ENCODE results near the gene CSTPP1.

CSTPP1 gene, protein sequence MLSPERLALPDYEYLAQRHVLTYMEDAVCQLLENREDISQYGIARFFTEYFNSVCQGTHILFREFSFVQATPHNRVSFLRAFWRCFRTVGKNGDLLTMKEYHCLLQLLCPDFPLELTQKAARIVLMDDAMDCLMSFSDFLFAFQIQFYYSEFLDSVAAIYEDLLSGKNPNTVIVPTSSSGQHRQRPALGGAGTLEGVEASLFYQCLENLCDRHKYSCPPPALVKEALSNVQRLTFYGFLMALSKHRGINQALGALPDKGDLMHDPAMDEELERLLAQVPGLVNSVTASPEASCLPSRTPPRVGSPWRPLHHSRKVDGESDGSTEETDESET

GRCh38 chr11:46936138-46937110 is at the start of gene CSTPP1:
Gene CSTPP1, plus strand, starts transcription at chr11:46936761. Its CDS starts 45 bp downstream, at chr11:46936806.
- H3K9me3 ChIP-seq (ENCODE audit: insufficient read depth, low read length), result no peaks in the 10 kb centered on the region
- TF ChIP-seq ZNF274 (IDR thresholded peaks at IDR 0.05; ENCODE audit: low read depth, low read length) (no peak), YY1 (IDR thresholded peaks at IDR 0.05; ENCODE audit: insufficient read depth, insufficient read length) (peak; percentile 13)

DNA sequence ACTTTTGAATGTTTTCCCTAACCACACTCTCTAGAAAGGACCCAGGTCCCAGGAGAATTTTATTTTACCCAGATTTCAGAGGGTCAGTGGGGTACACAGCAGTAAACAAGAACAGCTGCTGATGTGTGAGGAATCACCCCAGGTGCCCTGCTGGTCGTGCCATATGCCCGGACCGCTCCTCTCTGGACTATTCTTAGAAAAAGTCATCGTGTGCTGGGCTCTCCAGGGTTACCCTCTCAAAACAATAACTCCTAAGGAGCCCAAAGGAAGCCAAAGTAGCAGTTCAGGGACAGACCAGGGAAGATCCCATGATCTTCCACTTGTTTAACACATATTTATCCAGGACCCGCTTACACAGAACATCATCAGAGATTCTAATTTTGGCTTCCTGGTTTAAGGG is 47.9 kb upstream of the CSTPP1 start:
- Histone ChIP-seq H3K9me3 (ENCODE audit: insufficient read depth, low read length) (no peaks in the 10 kb centered on the region), H3K4me3 (ENCODE audit: insufficient read length, low read depth) (no peak overlapping the region), H3K9ac (ENCODE audit: insufficient read length, low read depth) (no peak overlapping the region), H3K27me3 (ENCODE audit: insufficient read depth, insufficient read length) (no peaks in the 10 kb centered on the region), H3K4me1 (ENCODE audit: insufficient read depth, insufficient read length) (no peaks in the 10 kb centered on the region), H3K36me3 (ENCODE audit: insufficient read depth, insufficient read length, low read length) (peaks cover 83% of the 10 kb centered on the region)
- TF ChIP-seq ZNF274 (IDR thresholded peaks at IDR 0.05; ENCODE audit: low read depth, low read length) (no peak), YY1 (IDR thresholded peaks at IDR 0.05; ENCODE audit: insufficient read depth, insufficient read length) (no peak), SUZ12 (IDR thresholded peaks at IDR 0.05; ENCODE audit: extremely low read depth, insufficient read depth, insufficient read length) (no peak)
- no peak for DNase-seq (ENCODE audit: low read depth, low spot score)

More at GRCh38 chr11:46936138-46937110, at the start of gene CSTPP1:
- H3K36me3 ChIP-seq (ENCODE audit: insufficient read depth, insufficient read length, low read length), result peaks cover 6% of the 10 kb centered on the region
- no peaks in the 10 kb centered on the region for H3K4me1 ChIP-seq (ENCODE audit: insufficient read depth, insufficient read length)
- peak within 1 kb of the TSS; percentile 76 for H3K4me3 ChIP-seq (ENCODE audit: insufficient read length, low read depth)
- DNase-seq (ENCODE audit: low read depth, low spot score), result peak; percentile 92
- peak within 1 kb of the TSS; percentile 88 for H3K9ac ChIP-seq (ENCODE audit: insufficient read length, low read depth)
- no peaks in the 10 kb centered on the region for H3K27me3 ChIP-seq (ENCODE audit: insufficient read depth, insufficient read length)

DNA sequence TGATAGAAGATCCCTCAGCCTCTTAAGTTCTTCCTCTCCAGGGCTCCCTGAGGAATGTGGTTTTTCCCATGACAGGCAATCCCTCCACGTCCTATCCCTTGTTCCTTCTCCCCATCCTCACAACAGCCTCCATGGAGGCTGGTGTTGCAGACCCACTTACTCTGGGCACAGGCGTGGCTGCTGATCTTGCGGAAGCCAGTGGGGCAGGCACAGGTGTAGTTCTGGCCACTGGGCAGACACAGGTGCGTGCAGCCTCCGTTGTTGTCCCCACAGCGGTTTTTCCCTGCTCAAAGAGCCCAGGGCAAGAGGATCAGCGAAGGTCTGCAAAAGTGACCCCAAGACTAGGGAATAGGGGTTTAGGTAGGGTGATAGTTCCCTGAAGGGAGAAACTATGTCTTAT is 47.3 kb upstream of the CSTPP1 start:
- no peaks in the 10 kb centered on the region for H3K4me1 ChIP-seq (ENCODE audit: insufficient read depth, insufficient read length)
- H3K36me3 ChIP-seq (ENCODE audit: insufficient read depth, insufficient read length, low read length), result peaks cover 80% of the 10 kb centered on the region

GRCh38 chr11:46889689-46890475 is 46.7 kb upstream of the CSTPP1 start:
- H3K9me3 ChIP-seq (ENCODE audit: insufficient read depth, low read length), result no peaks in the 10 kb centered on the region

More for the DNA sequence above, 47.3 kb upstream of the CSTPP1 start:
- Histone ChIP-seq H3K9ac (ENCODE audit: insufficient read length, low read depth) (no peak overlapping the region), H3K27me3 (ENCODE audit: insufficient read depth, insufficient read length) (no peaks in the 10 kb centered on the region), H3K4me3 (ENCODE audit: insufficient read length, low read depth) (no peak overlapping the region), H3K9me3 (ENCODE audit: insufficient read depth, low read length) (no peaks in the 10 kb centered on the region)
- no peak for DNase-seq (ENCODE audit: low read depth, low spot score)
- no peak for TF ChIP-seq ZNF274 (IDR thresholded peaks at IDR 0.05; ENCODE audit: low read depth, low read length)
- TF ChIP-seq YY1 (IDR thresholded peaks at IDR 0.05; ENCODE audit: insufficient read depth, insufficient read length), result no peak
- no peak for TF ChIP-seq SUZ12 (IDR thresholded peaks at IDR 0.05; ENCODE audit: extremely low read depth, insufficient read depth, insufficient read length)

GRCh38 chr11:46890665-46891064 is 45.9 kb upstream of the CSTPP1 start:
- Histone ChIP-seq H3K27me3 (ENCODE audit: insufficient read depth, insufficient read length) (no peaks in the 10 kb centered on the region), H3K4me1 (ENCODE audit: insufficient read depth, insufficient read length) (no peaks in the 10 kb centered on the region), H3K9ac (ENCODE audit: insufficient read length, low read depth) (no peak overlapping the region), H3K4me3 (ENCODE audit: insufficient read length, low read depth) (no peak overlapping the region), H3K9me3 (ENCODE audit: insufficient read depth, low read length) (no peaks in the 10 kb centered on the region), H3K36me3 (ENCODE audit: insufficient read depth, insufficient read length, low read length) (peaks cover 86% of the 10 kb centered on the region)
- no peak for DNase-seq (ENCODE audit: low read depth, low spot score)
- TF ChIP-seq YY1 (IDR thresholded peaks at IDR 0.05; ENCODE audit: insufficient read depth, insufficient read length), result no peak
- TF ChIP-seq ZNF274 (IDR thresholded peaks at IDR 0.05; ENCODE audit: low read depth, low read length), result no peak
- no peak for TF ChIP-seq SUZ12 (IDR thresholded peaks at IDR 0.05; ENCODE audit: extremely low read depth, insufficient read depth, insufficient read length)

More at GRCh38 chr11:46889689-46890475, 46.7 kb upstream of the CSTPP1 start:
- H3K9ac ChIP-seq (ENCODE audit: insufficient read length, low read depth), result no peak overlapping the region
- peak; percentile 59 for DNase-seq (ENCODE audit: low read depth, low spot score)
- no peak for TF ChIP-seq SUZ12 (IDR thresholded peaks at IDR 0.05; ENCODE audit: extremely low read depth, insufficient read depth, insufficient read length)
- H3K4me1 ChIP-seq (ENCODE audit: insufficient read depth, insufficient read length), result no peaks in the 10 kb centered on the region
- H3K27me3 ChIP-seq (ENCODE audit: insufficient read depth, insufficient read length), result no peaks in the 10 kb centered on the region
- H3K4me3 ChIP-seq (ENCODE audit: insufficient read length, low read depth), result no peak overlapping the region
- peaks cover 85% of the 10 kb centered on the region for H3K36me3 ChIP-seq (ENCODE audit: insufficient read depth, insufficient read length, low read length)

DNA sequence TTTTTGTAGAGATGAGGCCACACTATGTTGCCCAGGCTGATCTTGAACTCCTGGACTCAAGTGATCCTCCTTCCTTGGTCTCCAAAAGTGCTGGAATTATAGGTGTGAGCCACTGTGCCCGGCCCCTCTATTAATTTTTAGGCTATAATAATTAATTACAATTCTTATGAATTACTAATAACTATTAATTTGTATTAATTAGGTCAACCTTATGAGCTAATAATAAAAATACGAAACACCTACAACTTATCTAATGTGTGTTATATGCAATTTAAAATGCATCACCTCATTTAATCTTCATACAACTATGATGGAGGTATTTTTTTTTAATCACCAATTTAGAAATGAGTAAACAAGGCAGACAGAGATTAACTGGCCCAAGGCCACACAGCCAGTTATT is 44.5 kb upstream of the CSTPP1 start:
- no peak for DNase-seq (ENCODE audit: low read depth, low spot score)
- Histone ChIP-seq H3K4me1 (ENCODE audit: insufficient read depth, insufficient read length) (peaks cover 2% of the 10 kb centered on the region), H3K27me3 (ENCODE audit: insufficient read depth, insufficient read length) (no peaks in the 10 kb centered on the region), H3K9ac (ENCODE audit: insufficient read length, low read depth) (no peak overlapping the region), H3K9me3 (ENCODE audit: insufficient read depth, low read length) (no peaks in the 10 kb centered on the region), H3K4me3 (ENCODE audit: insufficient read length, low read depth) (no peak overlapping the region), H3K36me3 (ENCODE audit: insufficient read depth, insufficient read length, low read length) (peaks cover 86% of the 10 kb centered on the region)
- no peak for TF ChIP-seq ZNF274 (IDR thresholded peaks at IDR 0.05; ENCODE audit: low read depth, low read length)
- TF ChIP-seq YY1 (IDR thresholded peaks at IDR 0.05; ENCODE audit: insufficient read depth, insufficient read length), result no peak
- no peak for TF ChIP-seq SUZ12 (IDR thresholded peaks at IDR 0.05; ENCODE audit: extremely low read depth, insufficient read depth, insufficient read length)
